ENCODE data around the gene CBX3.

- TF ChIP-seq CTCF (IDR thresholded peaks at IDR 0.05) (no peak), POLR2AphosphoS5 (IDR thresholded peaks at IDR 0.05; ENCODE audit: insufficient read depth in 1 of 2, low read depth in 1 of 2) (no peak)
Observed at GRCh38 chr7:26166684-26167266, 34.8 kb upstream of the CBX3 start.

Measured in vagina (tissue), 2 donors.